Activated CD8-positive, alpha-beta T cell treated with anti-CD3 and anti-CD28 coated beads for 36 hours (primary cell): ENCODE data around the gene RGP1. TPM values are rescaled to one million over a fixed set of nuclear protein-coding genes. Genes with fewer than 3 reads are reported as not detected.

Source experiments
- ATAC-seq: fragments of 200-7000 bp; cut with Tn5 transposase; one replicate; pipeline ENCODE4 v1.10.0; 2021; ENCODE audit warnings: mild to moderate bottlenecking, moderate library complexity
- CTCF ChIA-PET: fragments of 350-600 bp; sonication (Branson Sonifier 250); formaldehyde crosslinking; loops from one replicate; lab custom pipeline; 2021; ENCODE audit warnings: antibody characterized with exemption; lab: Charles Lee
- POLR2A ChIA-PET: fragments of 350-600 bp; sonication (Branson Sonifier 250); formaldehyde crosslinking; loops from one replicate; lab custom pipeline; 2021; ENCODE audit warnings: antibody characterized with exemption; lab: Charles Lee
- DNase-seq: peaks from one replicate; pipeline ENCODE4 v3.0.0-alpha.2; 2020
- H3K27ac Mint-ChIP-seq: one replicate; pipeline ENCODE4 v1.8.0; 2021; ENCODE audit warnings: mild to moderate bottlenecking, mixed read lengths
- H3K27me3 Mint-ChIP-seq: one replicate; pipeline ENCODE4 v1.8.0; 2021; ENCODE audit warnings: mixed read lengths
- H3K36me3 Mint-ChIP-seq: one replicate; pipeline ENCODE4 v1.8.0; 2021; ENCODE audit warnings: low read depth, mixed read lengths
- H3K4me1 Mint-ChIP-seq: one replicate; pipeline ENCODE4 v1.8.0; 2021; ENCODE audit warnings: low read depth, mixed read lengths
- H3K4me3 Mint-ChIP-seq: one replicate; pipeline ENCODE4 v1.8.0; 2021; ENCODE audit warnings: mild to moderate bottlenecking, moderate library complexity, mixed read lengths
- H3K9me3 Mint-ChIP-seq: one replicate; pipeline ENCODE4 v1.8.0; 2021; ENCODE audit warnings: mixed read lengths
- CTCF ChIP-seq: fragments of 200-600 bp; IDR thresholded peaks from one replicate; pipeline ENCODE4 v1.8.0; 2022; ENCODE audit warnings: antibody characterized with exemption, mild to moderate bottlenecking
- intact Hi-C: fragments of 100-400 bp; cut with micrococcal nuclease; formaldehyde crosslinking; loops from one replicate; pipeline ENCODE4 v1.10.0; 2022
- total RNA-seq, 2 experiments: library from RNA; stranded (reverse); gene quantifications; one replicate each; pipeline ENCODE4 v1.2.3, GENCODE V29; 2021

The RGP1 gene
- total RNA-seq, 2 experiments from 2014 or later: 13.0 to 14.8 TPM

GRCh38 chr9:35754264-35754663 lies 5.2 kb downstream of the RGP1 start, which contains the start of gene MSMP:
TSS of gene MSMP (minus strand) at chr9:35754276. CDS start at chr9:35754129, 147 bp downstream.
- H3K27me3 Mint-ChIP-seq: no peaks in the 10 kb centered on the region
- peaks cover 7% of the 10 kb centered on the region for H3K36me3 Mint-ChIP-seq
- ATAC-seq (no peak), DNase-seq (no peak)
- no peak within 1 kb of the TSS for H3K27ac Mint-ChIP-seq
- intact Hi-C loops: no loop called here
- ChIA-PET POLR2A (interaction anchor here (1.4 kb wide), 1 partner anchor 22 kb away, joined by 5 read pairs; the partner anchor contains the start of genes CREB3 and TLN1), CTCF (interaction anchor here (1.2 to 3.1 kb wide), 6 partner anchors 19 to 149 kb away, joined by 3 to 25 read pairs (median 4); partner anchors contain the start of genes CREB3 and TLN1)
- H3K4me1 Mint-ChIP-seq: peaks cover 27% of the 10 kb centered on the region
- H3K9me3 Mint-ChIP-seq: no peaks in the 10 kb centered on the region
- no peak for TF ChIP-seq CTCF
- H3K4me3 Mint-ChIP-seq: no peak within 1 kb of the TSS

GRCh38 chr9:35755071-35755470 lies 6.0 kb downstream of the RGP1 start:
- Mint-ChIP-seq H3K4me1 (peaks cover 30% of the 10 kb centered on the region), H3K9me3 (no peaks in the 10 kb centered on the region), H3K27ac (no peak overlapping the region), H3K4me3 (no peak overlapping the region), H3K36me3 (peaks cover 11% of the 10 kb centered on the region), H3K27me3 (no peaks in the 10 kb centered on the region)
- intact Hi-C loops: no loop called here
- CTCF ChIA-PET: interaction anchor here (0.6 to 3.1 kb wide), 9 partner anchors 9 to 148 kb away, joined by 3 to 25 read pairs (median 5); partner anchors contain the start of genes CREB3, SPAG8 and TLN1
- no peak for ATAC-seq
- DNase-seq: no peak
- TF ChIP-seq CTCF: no peak
- POLR2A ChIA-PET: interaction anchor here (1.4 kb wide), 1 partner anchor 23 kb away, joined by 5 read pairs; the partner anchor contains the start of genes CREB3 and TLN1

- peak overlapping the region; percentile 95 for H3K4me3 Mint-ChIP-seq
- CTCF ChIA-PET: interaction anchor here (0.7 to 3.1 kb wide), 26 partner anchors 9 to 125 kb away, joined by 3 to 25 read pairs (median 4); partner anchors contain the start of genes CCDC107, CREB3, RMRP and SPAG8
- DNase-seq (peak; percentile 88), ATAC-seq (peak; percentile 95)
- intact Hi-C loops: no loop called here
- POLR2A ChIA-PET: interaction anchor here (0.6 to 1.5 kb wide), 10 partner anchors 9 to 1723 kb away, joined by 3 to 5 read pairs (median 3); no protein-coding TSS in a partner anchor
- H3K4me1 Mint-ChIP-seq: peaks cover 38% of the 10 kb centered on the region
- H3K27ac Mint-ChIP-seq: peak overlapping the region; percentile 96
- peaks cover 17% of the 10 kb centered on the region for H3K36me3 Mint-ChIP-seq
- peak; percentile 85 for TF ChIP-seq CTCF
- no peaks in the 10 kb centered on the region for H3K9me3 Mint-ChIP-seq
- no peaks in the 10 kb centered on the region for H3K27me3 Mint-ChIP-seq
Measured at GRCh38 chr9:35756275-35757225, 7.5 kb downstream of the RGP1 start.

GRCh38 chr9:35757226-35757891 lies 8.3 kb downstream of the RGP1 start:
- Mint-ChIP-seq H3K4me3 (peak overlapping the region; percentile 95), H3K36me3 (peaks cover 16% of the 10 kb centered on the region), H3K27me3 (no peaks in the 10 kb centered on the region), H3K4me1 (peaks cover 42% of the 10 kb centered on the region), H3K9me3 (no peaks in the 10 kb centered on the region), H3K27ac (peak overlapping the region; percentile 96)
- no peak for TF ChIP-seq CTCF
- intact Hi-C loops: no loop called here
- POLR2A ChIA-PET: interaction anchor here (0.6 to 1.5 kb wide), 5 partner anchors 10 to 1722 kb away, joined by 3 to 5 read pairs (median 3); no protein-coding TSS in a partner anchor
- CTCF ChIA-PET: interaction anchor here (0.7 to 3.1 kb wide), 19 partner anchors 10 to 124 kb away, joined by 3 to 25 read pairs (median 5); partner anchors contain the start of genes CREB3, SPAG8, TLN1 and TPM2
- DNase-seq: no peak
- ATAC-seq: peak; percentile 31
